ENCODE results near the gene ASCL1.

- TF ChIP-seq, protein P1, sequence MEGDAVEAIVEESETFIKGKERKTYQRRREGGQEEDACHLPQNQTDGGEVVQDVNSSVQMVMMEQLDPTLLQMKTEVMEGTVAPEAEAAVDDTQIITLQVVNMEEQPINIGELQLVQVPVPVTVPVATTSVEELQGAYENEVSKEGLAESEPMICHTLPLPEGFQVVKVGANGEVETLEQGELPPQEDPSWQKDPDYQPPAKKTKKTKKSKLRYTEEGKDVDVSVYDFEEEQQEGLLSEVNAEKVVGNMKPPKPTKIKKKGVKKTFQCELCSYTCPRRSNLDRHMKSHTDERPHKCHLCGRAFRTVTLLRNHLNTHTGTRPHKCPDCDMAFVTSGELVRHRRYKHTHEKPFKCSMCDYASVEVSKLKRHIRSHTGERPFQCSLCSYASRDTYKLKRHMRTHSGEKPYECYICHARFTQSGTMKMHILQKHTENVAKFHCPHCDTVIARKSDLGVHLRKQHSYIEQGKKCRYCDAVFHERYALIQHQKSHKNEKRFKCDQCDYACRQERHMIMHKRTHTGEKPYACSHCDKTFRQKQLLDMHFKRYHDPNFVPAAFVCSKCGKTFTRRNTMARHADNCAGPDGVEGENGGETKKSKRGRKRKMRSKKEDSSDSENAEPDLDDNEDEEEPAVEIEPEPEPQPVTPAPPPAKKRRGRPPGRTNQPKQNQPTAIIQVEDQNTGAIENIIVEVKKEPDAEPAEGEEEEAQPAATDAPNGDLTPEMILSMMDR (conservative IDR thresholded peaks at IDR 0.05; ENCODE audit: low read length): no peak
- no peak for TF ChIP-seq EZH2phosphoT487 (IDR thresholded peaks at IDR 0.05; ENCODE audit: borderline replicate concordance, low read depth, low read length)
Observed at GRCh38 chr12:102976609-102977280, 19.3 kb downstream of the ASCL1 start.

Data from OCI-LY7 (cell line).